ENCODE results near the gene KCNK16.

The KCNK16 gene

GRCh38 chr6:39276379-39276995, 46.0 kb downstream of the KCNK16 start:
- DNase-seq (ENCODE audit: low read depth): no peak

GRCh38 chr6:39274903-39275302, 47.6 kb downstream of the KCNK16 start:
- DNase-seq (ENCODE audit: low read depth): no peak

GRCh38 chr6:39274471-39274870, 48.0 kb downstream of the KCNK16 start:
- no peak for DNase-seq (ENCODE audit: low read depth)

GRCh38 chr6:39273406-39273821, 49.1 kb downstream of the KCNK16 start:
- no peak for DNase-seq (ENCODE audit: low read depth)

- no peak for DNase-seq (ENCODE audit: low read depth)
These were observed 52.5 kb downstream of the KCNK16 start for GRCh38 chr6:39269961-39270360.

GRCh38 chr6:39268721-39269120, 53.8 kb downstream of the KCNK16 start:
- DNase-seq (ENCODE audit: low read depth): no peak

- DNase-seq (ENCODE audit: low read depth): no peak
These were observed 54.3 kb downstream of the KCNK16 start for GRCh38 chr6:39268171-39268570.

GRCh38 chr6:39266782-39267355, 55.6 kb downstream of the KCNK16 start:
- no peak for DNase-seq (ENCODE audit: low read depth)

GRCh38 chr6:39266375-39266774, 56.1 kb downstream of the KCNK16 start:
- DNase-seq (ENCODE audit: low read depth): no peak

Measured in stimulated activated CD4-positive, alpha-beta T cell treated with anti-CD3 and anti-CD28 coated beads, Interleukin-2, amount 100 ng/mL, for 4 hours (primary cell).